GM23338 (cell line): ENCODE measurements around the gene GOLM1. TPM values are rescaled to one million over a fixed set of nuclear protein-coding genes. Genes with fewer than 3 reads are reported as not detected.

Source experiments
- ATAC-seq: fragments of 200-7000 bp; cut with Tn5 transposase; 3 replicates; pipeline ENCODE4 v1.9.1; 2020
- DNase-seq: peaks from one replicate; pipeline ENCODE4 v3.0.0-alpha.2; 2015; ENCODE audit warnings: low spot score
- H2AFZ ChIP-seq: fragments of 200-600 bp; sonication (generic); 2 replicates; pipeline ENCODE4 v1.8.0; 2016; ENCODE audit warnings: antibody characterized with exemption, mild to moderate bottlenecking, moderate library complexity
- H3F3A ChIP-seq: fragments of 200-600 bp; sonication (generic); replicated peaks from 2 replicates; pipeline ENCODE4 v1.8.0; 2017; ENCODE audit warnings: antibody characterized with exemption, mixed run types, low read depth
- H3K27ac ChIP-seq: fragments of 200-600 bp; sonication (generic); 2 replicates; pipeline ENCODE4 v1.6.1; 2016; ENCODE audit warnings: low read depth
- H3K27me3 ChIP-seq: fragments of 200-600 bp; sonication (generic); 2 replicates; pipeline ENCODE4 v1.8.0; 2016; ENCODE audit warnings: mild to moderate bottlenecking, mixed run types, moderate library complexity; ENCODE audit not compliant: insufficient read depth
- H3K36me3 ChIP-seq: fragments of 200-600 bp; sonication (generic); 2 replicates; pipeline ENCODE4 v1.8.0; 2016; ENCODE audit warnings: mild to moderate bottlenecking; ENCODE audit not compliant: insufficient read depth
- H3K4me1 ChIP-seq: fragments of 200-600 bp; sonication (generic); 2 replicates; pipeline ENCODE4 v1.8.0; 2016; ENCODE audit warnings: mild to moderate bottlenecking, moderate library complexity; ENCODE audit not compliant: insufficient read depth
- H3K4me2 ChIP-seq: fragments of 200-600 bp; sonication (generic); 2 replicates; pipeline ENCODE4 v1.7.1; 2017; ENCODE audit warnings: mixed run types
- H3K4me3 ChIP-seq: fragments of 200-600 bp; sonication (generic); 2 replicates; pipeline ENCODE4 v1.6.1; 2016; ENCODE audit warnings: mixed run types
- H3K79me2 ChIP-seq: fragments of 200-600 bp; sonication (generic); replicated peaks from 2 replicates; pipeline ENCODE4 v1.8.0; 2017; ENCODE audit warnings: mild to moderate bottlenecking; ENCODE audit not compliant: insufficient read depth
- H3K9me2 ChIP-seq: fragments of 200-600 bp; sonication (generic); 2 replicates; pipeline ENCODE4 v1.8.0; 2017; ENCODE audit not compliant: insufficient read depth
- H4K20me1 ChIP-seq: fragments of 200-600 bp; sonication (generic); replicated peaks from 2 replicates; pipeline ENCODE4 v1.8.0; 2017; ENCODE audit warnings: mild to moderate bottlenecking; ENCODE audit not compliant: insufficient read depth
- H3K27ac Mint-ChIP-seq: 2 replicates; pipeline ENCODE4 v1.8.0; 2020; ENCODE audit warnings: inconsistent platforms, mild to moderate bottlenecking, moderate library complexity, mixed read lengths
- H3K27me3 Mint-ChIP-seq: 3 replicates; pipeline ENCODE4 v1.8.0; 2022; ENCODE audit warnings: low read depth, mild to moderate bottlenecking, moderate library complexity, mixed read lengths, inconsistent platforms; ENCODE audit not compliant: insufficient read depth, poor library complexity
- H3K36me3 Mint-ChIP-seq: 3 replicates; pipeline ENCODE4 v1.8.0; 2021; ENCODE audit warnings: low read depth, mild to moderate bottlenecking, inconsistent platforms, moderate library complexity, mixed read lengths
- H3K4me1 Mint-ChIP-seq: 3 replicates; pipeline ENCODE4 v1.8.0; 2020; ENCODE audit warnings: mild to moderate bottlenecking, inconsistent platforms, mixed read lengths
- H3K4me3 Mint-ChIP-seq: 3 replicates; pipeline ENCODE4 v1.8.0; 2021; ENCODE audit warnings: moderate library complexity, mild to moderate bottlenecking, inconsistent platforms, mixed read lengths
- H3K9me3 Mint-ChIP-seq: 3 replicates; pipeline ENCODE4 v1.8.0; 2020; ENCODE audit warnings: moderate library complexity, mild to moderate bottlenecking, inconsistent platforms, mixed read lengths
- CREB1 ChIP-seq: fragments of 250-450 bp; sonication (Bioruptor Pico); IDR thresholded peaks from 2 replicates; pipeline ENCODE4 v1.5.0; 2020; ENCODE audit warnings: low read depth, mild to moderate bottlenecking, moderate library complexity
- EZH2 ChIP-seq: fragments of 200-600 bp; sonication (generic); IDR thresholded peaks from one replicate; pipeline ENCODE4 v1.8.0; 2017; ENCODE audit warnings: antibody characterized with exemption, mild to moderate bottlenecking, low read depth; ENCODE audit not compliant: unreplicated experiment
- EZH2phosphoT487 ChIP-seq: fragments of 200-600 bp; sonication (generic); IDR thresholded peaks from one replicate; pipeline ENCODE4 v1.8.1; 2018; ENCODE audit warnings: antibody characterized with exemption; ENCODE audit not compliant: unreplicated experiment
- JUNB ChIP-seq: IDR thresholded peaks from one replicate; pipeline ENCODE4 v1.6.1; 2016; ENCODE audit warnings: antibody characterized with exemption; ENCODE audit not compliant: unreplicated experiment
- NANOG ChIP-seq: IDR thresholded peaks from 2 replicates; pipeline ENCODE4 v1.6.1; 2016; ENCODE audit warnings: antibody characterized with exemption, borderline replicate concordance
- REST ChIP-seq: IDR thresholded peaks from one replicate; pipeline ENCODE4 v1.6.1; 2018; ENCODE audit warnings: antibody characterized with exemption; ENCODE audit not compliant: unreplicated experiment
- polyA plus RNA-seq: library from polyadenylated mRNA; unstranded; fragments of >200 nt; fragmentation: Nextera tagmentation; extraction: Ambion mirVana; gene quantifications from 2 replicates; pipeline ENCODE4 v1.2.1, GENCODE V29; 2016
- total RNA-seq: library from RNA; depleted of rRNA; stranded (reverse); fragments of >200 nt; shearing (Covaris generic); gene quantifications from 2 replicates; pipeline ENCODE4 v1.2.3, GENCODE V29; 2014
- TF ChIP-seq, protein P1 (sequence below): fragments of 250-450 bp; sonication (Bioruptor Pico); IDR thresholded peaks from 2 replicates; pipeline ENCODE4 v1.5.0; 2020; ENCODE audit warnings: mild to moderate bottlenecking, moderate library complexity
- TF ChIP-seq, protein P2 (sequence below): IDR thresholded peaks from 2 replicates; pipeline ENCODE4 v1.6.1; 2016; ENCODE audit warnings: antibody characterized with exemption

GOLM1 gene
- total and polyA plus RNA-seq, 2 experiments from 2014 or later = 58.3 to 92.4 TPM

DNA sequence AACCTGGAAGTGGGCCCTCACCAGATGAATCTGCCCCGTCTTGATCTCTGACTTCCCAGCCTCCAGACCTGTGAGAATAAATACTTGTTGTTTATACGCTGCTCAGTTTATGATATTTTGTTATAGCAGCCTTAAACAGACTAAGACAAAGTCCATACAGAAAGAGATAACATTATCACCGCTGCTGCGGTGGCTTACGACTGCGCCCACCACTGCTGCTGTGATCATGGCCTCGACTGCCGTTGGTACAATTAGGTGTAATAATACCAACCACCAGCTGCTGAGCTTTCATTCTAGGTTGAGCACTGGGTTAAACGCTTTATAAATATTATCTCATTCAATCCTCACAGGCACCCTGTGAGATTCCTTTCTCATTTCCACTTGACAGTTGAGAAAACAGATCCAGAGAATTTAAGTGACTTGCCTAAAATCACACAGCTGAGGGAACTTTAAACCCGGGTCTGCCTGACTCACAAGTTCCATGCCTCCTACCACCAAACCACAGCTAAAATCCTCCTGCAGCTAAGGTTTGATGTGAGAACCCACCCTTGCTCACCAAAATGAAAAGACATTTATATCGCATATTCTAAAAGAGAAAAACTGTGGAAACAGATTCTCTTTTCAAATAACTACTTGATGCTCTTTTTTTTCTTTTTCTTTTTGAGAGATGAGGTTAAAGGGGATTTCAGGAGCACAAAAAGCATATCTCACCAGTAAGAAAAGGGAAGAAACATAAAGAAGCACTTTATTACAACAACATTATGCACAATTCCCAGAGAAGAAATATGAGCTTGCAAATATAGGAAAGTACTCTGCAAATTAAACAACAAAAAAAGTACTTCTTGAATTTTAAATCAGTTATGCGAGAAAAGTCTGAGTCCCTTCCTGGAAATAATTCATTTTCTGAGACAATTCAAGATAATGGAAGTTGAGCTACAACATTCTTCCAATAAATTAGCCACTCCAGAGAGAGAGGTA is 23.9 kb downstream of the GOLM1 start:
- Mint-ChIP-seq H3K27me3 (peaks cover 5% of the 10 kb centered on the region), H3K27ac (no peak overlapping the region), H3K9me3 (no peaks in the 10 kb centered on the region), H3K36me3 (peaks cover 52% of the 10 kb centered on the region), H3K4me1 (peaks cover 32% of the 10 kb centered on the region), H3K4me3 (no peak overlapping the region; the same call in 2 of the 3 replicates)
- H3K4me1 ChIP-seq = no peaks in the 10 kb centered on the region
- no peaks in the 10 kb centered on the region for H3F3A ChIP-seq
- no peaks in the 10 kb centered on the region for H3K27me3 ChIP-seq
- peaks cover 5% of the 10 kb centered on the region for H3K79me2 ChIP-seq
- H4K20me1 ChIP-seq = peaks cover 17% of the 10 kb centered on the region
- no peak overlapping the region for H2AFZ ChIP-seq
- TF ChIP-seq REST = no peak
- 0 out of 2 replicates have a peak overlapping the region, but pooled peaks have one; percentile 50 for H3K27ac ChIP-seq
- ATAC-seq (no peak), DNase-seq (no peak)
- no peak overlapping the region for H3K4me3 ChIP-seq
- H3K36me3 ChIP-seq = no peaks in the 10 kb centered on the region; the same call in 1 of the 2 replicates
- no peak overlapping the region for H3K4me2 ChIP-seq
- H3K9me2 ChIP-seq = 0 out of 2 replicates have a peak, but pooled peaks cover 2% of the 10 kb centered on the region

DNA sequence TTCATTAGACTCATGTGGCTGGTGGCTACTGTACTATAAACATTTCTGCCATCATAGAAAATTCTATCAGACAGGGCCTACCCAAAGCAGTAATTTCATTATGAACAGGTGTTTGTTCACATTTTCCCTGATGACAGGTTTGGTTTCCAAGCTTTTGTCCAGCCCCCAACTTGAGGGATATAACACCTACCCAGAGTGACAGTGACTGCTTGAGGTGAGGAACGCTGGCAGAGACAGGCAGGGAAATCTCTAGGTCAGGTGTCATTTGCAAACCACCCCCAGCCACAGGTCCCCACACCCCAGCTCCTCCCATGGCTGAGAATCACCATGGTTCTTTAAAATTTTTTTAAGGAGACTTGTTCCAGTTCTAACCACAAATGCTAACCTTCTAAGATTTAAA is 25.5 kb downstream of the GOLM1 start:
- no peak overlapping the region for H3K27ac Mint-ChIP-seq
- H3K9me3 Mint-ChIP-seq = no peaks in the 10 kb centered on the region
- ATAC-seq = no peak
- Histone ChIP-seq H3K27ac (no peak overlapping the region), H3K9me2 (0 out of 2 replicates have a peak, but pooled peaks cover 2% of the 10 kb centered on the region), H3F3A (no peaks in the 10 kb centered on the region), H3K79me2 (peaks cover 4% of the 10 kb centered on the region), H4K20me1 (peaks cover 16% of the 10 kb centered on the region), H2AFZ (no peak overlapping the region), H3K27me3 (no peaks in the 10 kb centered on the region), H3K36me3 (no peaks in the 10 kb centered on the region; the same call in 1 of the 2 replicates), H3K4me1 (no peaks in the 10 kb centered on the region), H3K4me2 (no peak overlapping the region), H3K4me3 (no peak overlapping the region)
- DNase-seq = no peak
- no peaks in the 10 kb centered on the region for H3K27me3 Mint-ChIP-seq
- no peak overlapping the region for H3K4me3 Mint-ChIP-seq
- H3K4me1 Mint-ChIP-seq = peaks cover 17% of the 10 kb centered on the region
- peaks cover 46% of the 10 kb centered on the region for H3K36me3 Mint-ChIP-seq
- TF ChIP-seq EZH2 (no peak), EZH2phosphoT487 (no peak), JUNB (no peak), NANOG (no peak), CREB1 (no peak)
- TF ChIP-seq, protein P1, sequence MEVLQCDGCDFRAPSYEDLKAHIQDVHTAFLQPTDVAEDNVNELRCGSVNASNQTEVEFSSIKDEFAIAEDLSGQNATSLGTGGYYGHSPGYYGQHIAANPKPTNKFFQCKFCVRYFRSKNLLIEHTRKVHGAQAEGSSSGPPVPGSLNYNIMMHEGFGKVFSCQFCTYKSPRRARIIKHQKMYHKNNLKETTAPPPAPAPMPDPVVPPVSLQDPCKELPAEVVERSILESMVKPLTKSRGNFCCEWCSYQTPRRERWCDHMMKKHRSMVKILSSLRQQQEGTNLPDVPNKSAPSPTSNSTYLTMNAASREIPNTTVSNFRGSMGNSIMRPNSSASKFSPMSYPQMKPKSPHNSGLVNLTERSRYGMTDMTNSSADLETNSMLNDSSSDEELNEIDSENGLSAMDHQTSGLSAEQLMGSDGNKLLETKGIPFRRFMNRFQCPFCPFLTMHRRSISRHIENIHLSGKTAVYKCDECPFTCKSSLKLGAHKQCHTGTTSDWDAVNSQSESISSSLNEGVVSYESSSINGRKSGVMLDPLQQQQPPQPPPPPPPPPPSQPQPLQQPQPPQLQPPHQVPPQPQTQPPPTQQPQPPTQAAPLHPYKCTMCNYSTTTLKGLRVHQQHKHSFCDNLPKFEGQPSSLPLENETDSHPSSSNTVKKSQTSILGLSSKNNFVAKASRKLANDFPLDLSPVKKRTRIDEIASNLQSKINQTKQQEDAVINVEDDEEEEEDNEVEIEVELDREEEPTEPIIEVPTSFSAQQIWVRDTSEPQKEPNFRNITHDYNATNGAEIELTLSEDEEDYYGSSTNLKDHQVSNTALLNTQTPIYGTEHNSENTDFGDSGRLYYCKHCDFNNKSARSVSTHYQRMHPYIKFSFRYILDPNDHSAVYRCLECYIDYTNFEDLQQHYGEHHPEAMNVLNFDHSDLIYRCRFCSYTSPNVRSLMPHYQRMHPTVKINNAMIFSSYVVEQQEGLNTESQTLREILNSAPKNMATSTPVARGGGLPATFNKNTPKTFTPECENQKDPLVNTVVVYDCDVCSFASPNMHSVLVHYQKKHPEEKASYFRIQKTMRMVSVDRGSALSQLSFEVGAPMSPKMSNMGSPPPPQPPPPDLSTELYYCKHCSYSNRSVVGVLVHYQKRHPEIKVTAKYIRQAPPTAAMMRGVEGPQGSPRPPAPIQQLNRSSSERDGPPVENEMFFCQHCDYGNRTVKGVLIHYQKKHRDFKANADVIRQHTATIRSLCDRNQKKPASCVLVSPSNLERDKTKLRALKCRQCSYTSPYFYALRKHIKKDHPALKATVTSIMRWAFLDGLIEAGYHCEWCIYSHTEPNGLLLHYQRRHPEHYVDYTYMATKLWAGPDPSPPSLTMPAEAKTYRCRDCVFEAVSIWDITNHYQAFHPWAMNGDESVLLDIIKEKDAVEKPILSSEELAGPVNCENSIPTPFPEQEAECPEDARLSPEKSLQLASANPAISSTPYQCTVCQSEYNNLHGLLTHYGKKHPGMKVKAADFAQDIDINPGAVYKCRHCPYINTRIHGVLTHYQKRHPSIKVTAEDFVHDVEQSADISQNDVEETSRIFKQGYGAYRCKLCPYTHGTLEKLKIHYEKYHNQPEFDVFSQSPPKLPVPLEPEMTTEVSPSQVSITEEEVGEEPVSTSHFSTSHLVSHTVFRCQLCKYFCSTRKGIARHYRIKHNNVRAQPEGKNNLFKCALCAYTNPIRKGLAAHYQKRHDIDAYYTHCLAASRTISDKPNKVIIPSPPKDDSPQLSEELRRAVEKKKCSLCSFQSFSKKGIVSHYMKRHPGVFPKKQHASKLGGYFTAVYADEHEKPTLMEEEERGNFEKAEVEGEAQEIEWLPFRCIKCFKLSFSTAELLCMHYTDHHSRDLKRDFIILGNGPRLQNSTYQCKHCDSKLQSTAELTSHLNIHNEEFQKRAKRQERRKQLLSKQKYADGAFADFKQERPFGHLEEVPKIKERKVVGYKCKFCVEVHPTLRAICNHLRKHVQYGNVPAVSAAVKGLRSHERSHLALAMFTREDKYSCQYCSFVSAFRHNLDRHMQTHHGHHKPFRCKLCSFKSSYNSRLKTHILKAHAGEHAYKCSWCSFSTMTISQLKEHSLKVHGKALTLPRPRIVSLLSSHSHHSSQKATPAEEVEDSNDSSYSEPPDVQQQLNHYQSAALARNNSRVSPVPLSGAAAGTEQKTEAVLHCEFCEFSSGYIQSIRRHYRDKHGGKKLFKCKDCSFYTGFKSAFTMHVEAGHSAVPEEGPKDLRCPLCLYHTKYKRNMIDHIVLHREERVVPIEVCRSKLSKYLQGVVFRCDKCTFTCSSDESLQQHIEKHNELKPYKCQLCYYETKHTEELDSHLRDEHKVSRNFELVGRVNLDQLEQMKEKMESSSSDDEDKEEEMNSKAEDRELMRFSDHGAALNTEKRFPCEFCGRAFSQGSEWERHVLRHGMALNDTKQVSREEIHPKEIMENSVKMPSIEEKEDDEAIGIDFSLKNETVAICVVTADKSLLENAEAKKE (CRISPR knock-in tag) = no peak
- TF ChIP-seq, protein P2, sequence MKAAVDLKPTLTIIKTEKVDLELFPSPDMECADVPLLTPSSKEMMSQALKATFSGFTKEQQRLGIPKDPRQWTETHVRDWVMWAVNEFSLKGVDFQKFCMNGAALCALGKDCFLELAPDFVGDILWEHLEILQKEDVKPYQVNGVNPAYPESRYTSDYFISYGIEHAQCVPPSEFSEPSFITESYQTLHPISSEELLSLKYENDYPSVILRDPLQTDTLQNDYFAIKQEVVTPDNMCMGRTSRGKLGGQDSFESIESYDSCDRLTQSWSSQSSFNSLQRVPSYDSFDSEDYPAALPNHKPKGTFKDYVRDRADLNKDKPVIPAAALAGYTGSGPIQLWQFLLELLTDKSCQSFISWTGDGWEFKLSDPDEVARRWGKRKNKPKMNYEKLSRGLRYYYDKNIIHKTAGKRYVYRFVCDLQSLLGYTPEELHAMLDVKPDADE = no peak
